ENCODE measurements around the gene TEX9.

Gene TEX9

DNA sequence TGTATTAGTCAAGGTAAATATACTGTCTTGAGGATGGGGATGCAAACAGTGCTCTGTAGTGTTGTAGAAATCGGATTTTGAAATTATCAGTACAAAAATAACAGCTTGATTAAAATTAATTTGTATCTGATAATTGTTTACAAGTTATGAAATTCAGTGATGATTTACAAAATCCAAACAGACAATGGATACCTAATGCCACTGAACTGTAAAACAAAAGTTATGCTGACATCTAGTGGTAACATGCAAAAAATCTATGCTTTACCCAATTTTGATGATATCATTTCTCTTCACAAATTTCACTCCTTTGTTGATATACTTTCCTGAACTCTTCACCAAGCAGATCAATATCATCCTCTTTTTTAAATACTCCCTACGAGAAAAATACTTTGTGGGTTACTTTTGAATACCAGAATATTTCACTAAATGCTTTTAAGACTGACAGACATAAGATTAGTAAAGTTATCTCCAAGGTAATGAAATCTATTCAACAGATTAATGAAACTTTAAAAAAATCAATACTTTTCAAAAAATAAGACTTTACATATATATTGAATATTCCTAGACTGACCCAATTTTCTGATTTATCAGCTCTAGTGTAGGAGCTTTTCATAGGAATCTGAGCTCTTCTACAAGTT lies 63.7 kb downstream of the TEX9 start:
- Histone ChIP-seq H3K27me3 (ENCODE audit: control insufficient read depth in 1 of 2, insufficient read depth in 2 of 2, low read length in 2 of 2) (no peaks in the 10 kb centered on the region), H3K9ac (ENCODE audit: low read depth in 1 of 2, low read length in 2 of 2) (no peak overlapping the region), H3K27ac (ENCODE audit: low read depth, low read length) (no peak overlapping the region), H3K4me1 (ENCODE audit: control insufficient read depth in 1 of 2, insufficient read depth in 2 of 2, low read length in 2 of 2) (no peaks in the 10 kb centered on the region), H3K36me3 (ENCODE audit: control insufficient read depth in 1 of 2, insufficient read depth in 2 of 2, low read length in 2 of 2) (peaks cover 0 to 3% of the 10 kb centered on the region in 2 donors), H3K9me3 (ENCODE audit: control insufficient read depth in 1 of 2, low read length in 2 of 2) (no peaks in the 10 kb centered on the region), H3K4me3 (ENCODE audit: low read depth in 1 of 2, low read length in 2 of 2) (no peak overlapping the region)

DNA sequence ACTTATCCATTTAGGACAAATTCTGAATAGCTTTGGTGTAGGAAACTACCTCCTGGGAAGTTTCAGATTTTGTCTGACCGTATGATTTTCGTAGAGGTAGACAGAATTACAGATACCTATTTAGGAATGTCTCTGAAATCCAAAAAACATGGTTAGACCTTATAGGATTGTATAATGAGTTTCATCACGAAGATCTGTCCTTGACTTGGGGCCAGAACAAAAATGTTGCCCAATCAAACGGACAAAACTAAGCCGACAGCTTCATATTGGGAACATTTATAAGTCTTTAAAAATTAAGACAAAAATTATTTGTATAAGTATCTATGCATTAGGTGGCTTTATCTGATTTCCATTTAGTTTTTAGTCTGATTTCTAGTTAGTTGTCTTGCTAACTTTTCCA lies 67.1 kb downstream of the TEX9 start:
- Histone ChIP-seq H3K4me1 (ENCODE audit: control insufficient read depth in 1 of 2, insufficient read depth in 2 of 2, low read length in 2 of 2) (no peaks in the 10 kb centered on the region), H3K36me3 (ENCODE audit: control insufficient read depth in 1 of 2, insufficient read depth in 2 of 2, low read length in 2 of 2) (no peaks in the 10 kb centered on the region), H3K4me3 (ENCODE audit: low read depth in 1 of 2, low read length in 2 of 2) (no peak overlapping the region), H3K9me3 (ENCODE audit: control insufficient read depth in 1 of 2, low read length in 2 of 2) (no peaks in the 10 kb centered on the region), H3K27me3 (ENCODE audit: control insufficient read depth in 1 of 2, insufficient read depth in 2 of 2, low read length in 2 of 2) (no peaks in the 10 kb centered on the region), H3K9ac (ENCODE audit: low read depth in 1 of 2, low read length in 2 of 2) (no peak overlapping the region), H3K27ac (ENCODE audit: low read depth, low read length) (no peak overlapping the region)

DNA sequence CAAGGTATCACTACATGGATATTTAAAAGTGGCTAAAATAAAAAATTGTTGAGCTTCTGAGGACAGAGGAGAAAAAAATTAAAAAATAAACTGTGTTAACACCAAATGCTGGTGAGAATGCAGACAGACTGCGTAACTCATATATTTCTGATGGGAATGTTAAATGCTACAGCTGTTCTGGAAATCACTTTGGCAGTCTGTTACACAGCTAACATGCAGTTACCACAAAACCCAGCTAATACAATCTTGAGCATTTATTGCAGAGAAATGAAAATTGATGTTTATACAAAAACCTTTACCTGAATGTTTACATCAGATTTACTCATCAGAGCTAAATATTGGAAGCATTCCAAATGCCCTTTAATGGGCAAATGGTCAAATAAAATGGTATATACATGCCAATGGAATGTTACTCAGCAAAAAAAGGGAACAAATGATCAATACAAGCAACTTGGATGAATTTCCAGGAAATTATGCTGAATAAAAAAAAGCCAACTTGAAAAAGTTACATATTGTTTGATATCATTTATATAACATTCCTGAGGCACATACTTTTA lies 75.1 kb downstream of the TEX9 start:
- no peaks in the 10 kb centered on the region for H3K4me1 ChIP-seq (ENCODE audit: control insufficient read depth in 1 of 2, insufficient read depth in 2 of 2, low read length in 2 of 2)
- H3K36me3 ChIP-seq (ENCODE audit: control insufficient read depth in 1 of 2, insufficient read depth in 2 of 2, low read length in 2 of 2) = no peaks in the 10 kb centered on the region
- no peak overlapping the region for H3K4me3 ChIP-seq (ENCODE audit: low read depth in 1 of 2, low read length in 2 of 2)
- no peak overlapping the region for H3K27ac ChIP-seq (ENCODE audit: low read depth, low read length)
- no peak overlapping the region for H3K9ac ChIP-seq (ENCODE audit: low read depth in 1 of 2, low read length in 2 of 2)
- no peaks in the 10 kb centered on the region for H3K27me3 ChIP-seq (ENCODE audit: control insufficient read depth in 1 of 2, insufficient read depth in 2 of 2, low read length in 2 of 2)
- H3K9me3 ChIP-seq (ENCODE audit: control insufficient read depth in 1 of 2, low read length in 2 of 2) = no peaks in the 10 kb centered on the region

DNA sequence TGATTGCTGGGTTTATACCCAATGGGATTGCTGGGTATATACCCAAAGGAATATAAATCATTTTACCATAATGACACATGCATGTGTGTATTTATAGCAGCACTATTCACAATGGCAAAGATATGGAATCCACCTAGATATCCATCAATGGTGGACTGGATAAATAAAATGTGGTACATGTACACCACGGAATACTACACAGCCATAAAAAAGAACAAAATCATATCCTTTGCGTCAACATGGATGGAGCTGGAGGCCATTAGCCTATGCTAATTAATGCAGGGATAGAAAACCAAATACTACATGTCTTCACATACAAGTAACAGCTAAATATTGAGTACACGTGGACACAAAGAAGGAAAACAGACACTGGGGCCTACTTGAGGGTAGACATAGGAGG lies 77.1 kb downstream of the TEX9 start:
- Histone ChIP-seq H3K4me3 (ENCODE audit: low read depth in 1 of 2, low read length in 2 of 2) (no peak overlapping the region), H3K36me3 (ENCODE audit: control insufficient read depth in 1 of 2, insufficient read depth in 2 of 2, low read length in 2 of 2) (no peaks in the 10 kb centered on the region), H3K9me3 (ENCODE audit: control insufficient read depth in 1 of 2, low read length in 2 of 2) (no peaks in the 10 kb centered on the region), H3K9ac (ENCODE audit: low read depth in 1 of 2, low read length in 2 of 2) (no peak overlapping the region), H3K4me1 (ENCODE audit: control insufficient read depth in 1 of 2, insufficient read depth in 2 of 2, low read length in 2 of 2) (no peaks in the 10 kb centered on the region), H3K27ac (ENCODE audit: low read depth, low read length) (no peak overlapping the region), H3K27me3 (ENCODE audit: control insufficient read depth in 1 of 2, insufficient read depth in 2 of 2, low read length in 2 of 2) (no peaks in the 10 kb centered on the region)

DNA sequence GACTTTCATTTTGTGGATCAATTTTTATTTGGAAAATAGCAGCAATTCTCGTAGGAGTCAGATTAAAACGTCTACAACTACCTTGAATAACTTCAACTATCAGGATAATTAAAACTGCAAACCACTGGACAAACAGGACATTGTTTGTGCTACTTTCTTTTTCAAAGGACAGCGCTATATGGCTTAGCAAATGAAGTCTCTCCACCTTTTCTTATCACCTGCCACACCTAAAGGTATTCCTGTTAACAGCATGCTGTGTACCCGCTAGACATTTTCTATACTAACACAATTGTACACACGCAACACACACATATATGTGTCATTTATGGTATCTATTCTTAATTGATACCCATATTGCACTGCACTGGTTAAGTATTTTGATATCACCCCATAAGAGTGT lies 80.5 kb downstream of the TEX9 start:
- Histone ChIP-seq H3K4me1 (ENCODE audit: control insufficient read depth in 1 of 2, insufficient read depth in 2 of 2, low read length in 2 of 2) (no peaks in the 10 kb centered on the region), H3K4me3 (ENCODE audit: low read depth in 1 of 2, low read length in 2 of 2) (no peak overlapping the region), H3K27me3 (ENCODE audit: control insufficient read depth in 1 of 2, insufficient read depth in 2 of 2, low read length in 2 of 2) (no peaks in the 10 kb centered on the region), H3K36me3 (ENCODE audit: control insufficient read depth in 1 of 2, insufficient read depth in 2 of 2, low read length in 2 of 2) (no peaks in the 10 kb centered on the region), H3K9me3 (ENCODE audit: control insufficient read depth in 1 of 2, low read length in 2 of 2) (no peaks in the 10 kb centered on the region), H3K9ac (ENCODE audit: low read depth in 1 of 2, low read length in 2 of 2) (no peak overlapping the region), H3K27ac (ENCODE audit: low read depth, low read length) (no peak overlapping the region)

DNA sequence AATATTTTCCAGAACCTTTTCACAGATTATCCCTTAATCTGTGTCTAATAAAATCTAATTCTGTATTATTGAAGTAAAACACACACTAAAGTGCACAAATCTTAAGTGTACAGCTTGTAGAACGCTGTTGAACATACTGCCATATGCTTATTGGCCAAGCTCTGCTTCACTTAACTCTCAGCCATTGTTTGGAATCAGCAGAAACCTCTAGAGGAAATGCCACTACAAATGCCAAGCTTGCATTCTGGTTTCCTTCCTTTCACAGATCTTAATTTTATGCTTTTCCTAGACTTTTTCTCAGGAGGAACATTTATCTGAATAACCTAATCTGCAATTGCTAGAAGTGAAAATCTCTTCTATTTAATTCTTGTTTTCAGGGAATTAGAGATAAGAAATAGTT lies 89.6 kb downstream of the TEX9 start:
- Histone ChIP-seq H3K4me1 (ENCODE audit: control insufficient read depth in 1 of 2, insufficient read depth in 2 of 2, low read length in 2 of 2) (no peaks in the 10 kb centered on the region), H3K36me3 (ENCODE audit: control insufficient read depth in 1 of 2, insufficient read depth in 2 of 2, low read length in 2 of 2) (no peaks in the 10 kb centered on the region), H3K27ac (ENCODE audit: low read depth, low read length) (no peak overlapping the region), H3K9me3 (ENCODE audit: control insufficient read depth in 1 of 2, low read length in 2 of 2) (no peaks in the 10 kb centered on the region), H3K9ac (ENCODE audit: low read depth in 1 of 2, low read length in 2 of 2) (no peak overlapping the region), H3K4me3 (ENCODE audit: low read depth in 1 of 2, low read length in 2 of 2) (no peak overlapping the region), H3K27me3 (ENCODE audit: control insufficient read depth in 1 of 2, insufficient read depth in 2 of 2, low read length in 2 of 2) (no peaks in the 10 kb centered on the region)

DNA sequence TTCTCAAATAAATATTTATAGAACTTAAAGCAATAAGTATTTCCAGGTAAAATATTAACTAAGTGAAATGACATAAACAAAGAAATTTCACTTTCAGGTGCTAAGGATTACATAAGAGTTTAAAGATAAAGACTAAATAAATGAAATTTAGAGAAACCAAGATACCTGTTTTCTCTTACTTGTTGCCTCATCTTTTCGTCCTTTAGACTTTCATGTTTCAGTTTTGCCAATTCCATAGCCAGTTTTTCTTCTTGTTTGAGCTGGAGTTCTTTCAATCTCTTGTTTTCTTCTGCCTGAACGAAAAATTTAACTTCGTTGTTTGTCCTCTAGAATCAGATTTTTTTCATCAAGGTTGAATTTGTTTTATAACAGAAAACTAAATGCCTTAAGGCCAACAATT lies 91.0 kb downstream of the TEX9 start:
- Histone ChIP-seq H3K4me3 (ENCODE audit: low read depth in 1 of 2, low read length in 2 of 2) (no peak overlapping the region), H3K36me3 (ENCODE audit: control insufficient read depth in 1 of 2, insufficient read depth in 2 of 2, low read length in 2 of 2) (no peaks in the 10 kb centered on the region), H3K9ac (ENCODE audit: low read depth in 1 of 2, low read length in 2 of 2) (no peak overlapping the region), H3K27ac (ENCODE audit: low read depth, low read length) (no peak overlapping the region), H3K27me3 (ENCODE audit: control insufficient read depth in 1 of 2, insufficient read depth in 2 of 2, low read length in 2 of 2) (no peaks in the 10 kb centered on the region), H3K4me1 (ENCODE audit: control insufficient read depth in 1 of 2, insufficient read depth in 2 of 2, low read length in 2 of 2) (no peaks in the 10 kb centered on the region), H3K9me3 (ENCODE audit: control insufficient read depth in 1 of 2, low read length in 2 of 2) (no peaks in the 10 kb centered on the region)

- H3K9me3 ChIP-seq (ENCODE audit: control insufficient read depth in 1 of 2, low read length in 2 of 2) = no peaks in the 10 kb centered on the region
- H3K9ac ChIP-seq (ENCODE audit: low read depth in 1 of 2, low read length in 2 of 2) = no peak overlapping the region
- no peak overlapping the region for H3K4me3 ChIP-seq (ENCODE audit: low read depth in 1 of 2, low read length in 2 of 2)
- no peak overlapping the region for H3K27ac ChIP-seq (ENCODE audit: low read depth, low read length)
- H3K36me3 ChIP-seq (ENCODE audit: control insufficient read depth in 1 of 2, insufficient read depth in 2 of 2, low read length in 2 of 2) = no peaks in the 10 kb centered on the region
- H3K27me3 ChIP-seq (ENCODE audit: control insufficient read depth in 1 of 2, insufficient read depth in 2 of 2, low read length in 2 of 2) = no peaks in the 10 kb centered on the region
- H3K4me1 ChIP-seq (ENCODE audit: control insufficient read depth in 1 of 2, insufficient read depth in 2 of 2, low read length in 2 of 2) = no peaks in the 10 kb centered on the region
Observed at GRCh38 chr15:56459096-56459495, 93.9 kb downstream of the TEX9 start.

GRCh38 chr15:56460071-56460470 lies 94.8 kb downstream of the TEX9 start:
- no peaks in the 10 kb centered on the region for H3K36me3 ChIP-seq (ENCODE audit: control insufficient read depth in 1 of 2, insufficient read depth in 2 of 2, low read length in 2 of 2)

GRCh38 chr15:56460947-56461346 lies 95.7 kb downstream of the TEX9 start:
- H3K4me3 ChIP-seq (ENCODE audit: low read depth in 1 of 2, low read length in 2 of 2) = no peak overlapping the region
- no peak overlapping the region for H3K27ac ChIP-seq (ENCODE audit: low read depth, low read length)
- no peaks in the 10 kb centered on the region for H3K27me3 ChIP-seq (ENCODE audit: control insufficient read depth in 1 of 2, insufficient read depth in 2 of 2, low read length in 2 of 2)
- H3K36me3 ChIP-seq (ENCODE audit: control insufficient read depth in 1 of 2, insufficient read depth in 2 of 2, low read length in 2 of 2) = no peaks in the 10 kb centered on the region
- no peak overlapping the region for H3K9ac ChIP-seq (ENCODE audit: low read depth in 1 of 2, low read length in 2 of 2)
- H3K4me1 ChIP-seq (ENCODE audit: control insufficient read depth in 1 of 2, insufficient read depth in 2 of 2, low read length in 2 of 2) = peaks cover 0 to 5% of the 10 kb centered on the region in 2 donors
- no peaks in the 10 kb centered on the region for H3K9me3 ChIP-seq (ENCODE audit: control insufficient read depth in 1 of 2, low read length in 2 of 2)

More at GRCh38 chr15:56460071-56460470, 94.8 kb downstream of the TEX9 start:
- H3K9ac ChIP-seq (ENCODE audit: low read depth in 1 of 2, low read length in 2 of 2) = no peak overlapping the region
- H3K27ac ChIP-seq (ENCODE audit: low read depth, low read length) = no peak overlapping the region
- no peaks in the 10 kb centered on the region for H3K27me3 ChIP-seq (ENCODE audit: control insufficient read depth in 1 of 2, insufficient read depth in 2 of 2, low read length in 2 of 2)
- H3K4me3 ChIP-seq (ENCODE audit: low read depth in 1 of 2, low read length in 2 of 2) = no peak overlapping the region
- H3K9me3 ChIP-seq (ENCODE audit: control insufficient read depth in 1 of 2, low read length in 2 of 2) = no peaks in the 10 kb centered on the region
- no peaks in the 10 kb centered on the region for H3K4me1 ChIP-seq (ENCODE audit: control insufficient read depth in 1 of 2, insufficient read depth in 2 of 2, low read length in 2 of 2)

Data from duodenal mucosa (tissue), 2 donors.